Activated CD4-positive, alpha-beta T cell treated with anti-CD3 and anti-CD28 coated beads, Interleukin-10, Interleukin-2, amounts not matched to agents 100 ng/mL and 50 ng/mL, durations not matched to agents 16 hours and 8 hours (primary cell): ENCODE measurements around the gene SLC2A4.
A peak's percentile ranks its signal among the peaks of the same experiment; 100 is the strongest.

Source experiments
- DNase-seq: peaks from one replicate; pipeline ENCODE4 v3.0.0-alpha.2; 2020

Gene SLC2A4

DNA sequence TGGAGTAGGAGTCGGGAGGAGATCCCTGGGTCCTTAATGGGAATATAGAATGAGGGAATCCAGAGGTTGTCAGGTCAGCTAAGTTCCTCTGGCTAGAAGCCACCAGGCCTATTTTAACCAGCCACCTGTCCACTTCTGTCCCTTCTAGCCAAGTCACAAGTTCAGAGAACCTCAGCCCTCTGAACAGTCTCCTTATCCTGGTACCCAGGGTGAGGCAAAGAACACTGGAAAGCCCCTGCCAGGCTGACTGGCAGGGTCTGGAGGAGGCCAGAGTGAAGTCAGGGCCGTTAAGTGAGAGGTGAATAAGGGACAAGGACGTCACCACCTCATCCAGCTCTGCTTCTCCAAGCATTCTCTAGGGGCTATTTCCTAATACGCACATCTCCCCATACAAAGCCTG, 32.7 kb upstream of the SLC2A4 start:
- DNase-seq = no peak

DNA sequence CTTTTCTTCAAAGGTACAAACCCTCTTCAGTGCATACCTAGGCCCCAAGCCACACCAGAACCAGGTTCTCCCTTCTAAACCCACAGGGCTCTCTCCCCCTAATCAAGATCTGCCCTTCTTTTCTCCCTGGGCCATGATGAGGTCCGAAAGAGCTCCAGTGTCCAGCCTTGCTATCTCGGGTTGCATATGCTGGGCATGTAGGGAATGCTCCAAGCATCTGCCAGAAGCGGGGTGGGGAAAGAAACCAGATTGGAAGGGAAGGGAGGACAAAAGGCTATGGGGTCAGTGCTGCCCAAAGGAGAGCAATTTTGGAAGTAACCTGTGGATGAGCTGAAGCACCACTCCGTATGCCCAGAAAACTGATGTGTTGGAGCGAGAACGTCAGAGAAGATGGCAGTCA, 32.3 kb upstream of the SLC2A4 start:
- DNase-seq = no peak

GRCh38 chr17:7249830-7250229, 31.7 kb upstream of the SLC2A4 start:
- DNase-seq = no peak

- no peak for DNase-seq
Observed at GRCh38 chr17:7250695-7251627, 30.6 kb upstream of the SLC2A4 start.

DNA sequence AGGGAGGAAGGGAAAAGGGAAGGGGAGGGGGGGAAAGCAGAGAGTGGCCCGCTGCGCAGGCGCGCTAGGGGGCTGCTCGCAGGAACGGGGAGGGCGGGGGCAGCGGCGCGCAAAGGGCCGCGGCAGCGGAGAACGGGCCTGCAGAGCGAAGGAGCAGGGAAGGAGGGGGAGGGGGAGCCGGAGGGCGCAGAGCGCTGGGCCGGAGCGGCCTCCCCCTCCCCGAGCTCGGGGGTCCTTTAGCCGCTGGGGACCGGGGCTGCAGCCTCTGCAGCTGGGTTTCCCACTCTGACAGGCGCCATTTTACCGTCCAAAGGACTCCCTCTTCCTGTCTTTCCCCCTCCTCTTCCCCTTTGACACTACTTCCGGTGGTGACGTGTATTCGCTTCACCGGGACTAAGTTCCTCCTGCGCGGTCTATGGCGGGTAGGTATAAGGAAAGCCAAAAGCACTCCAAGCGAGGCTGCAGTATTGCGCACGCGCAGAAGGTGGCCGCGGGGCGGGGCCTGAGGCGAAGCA, 29.8 kb upstream of the SLC2A4 start, which contains the start of gene CTDNEP1:
TSS of gene CTDNEP1 (minus strand) at position 74 of the 515 bp plus-strand sequence. CDS start 438 bp downstream, outside the sequence.
- peak; percentile 100 for DNase-seq

- peak; percentile 94 for DNase-seq
Observed at GRCh38 chr17:7252176-7253043, 29.1 kb upstream of the SLC2A4 start, which contains the start of gene ELP5. ELP5 (plus strand) TSS chr17:7252215; CDS start chr17:7252551, 336 bp downstream.

- DNase-seq = no peak
Observed at GRCh38 chr17:7253082-7253481, 28.4 kb upstream of the SLC2A4 start.

GRCh38 chr17:7254511-7254910, 27.0 kb upstream of the SLC2A4 start:
- DNase-seq = no peak

- DNase-seq = no peak
Observed at GRCh38 chr17:7256766-7257456, 24.6 kb upstream of the SLC2A4 start.

- DNase-seq = no peak
Observed at GRCh38 chr17:7258731-7259554, 22.6 kb upstream of the SLC2A4 start.

GRCh38 chr17:7259555-7259889, 22.0 kb upstream of the SLC2A4 start:
- no peak for DNase-seq

DNA sequence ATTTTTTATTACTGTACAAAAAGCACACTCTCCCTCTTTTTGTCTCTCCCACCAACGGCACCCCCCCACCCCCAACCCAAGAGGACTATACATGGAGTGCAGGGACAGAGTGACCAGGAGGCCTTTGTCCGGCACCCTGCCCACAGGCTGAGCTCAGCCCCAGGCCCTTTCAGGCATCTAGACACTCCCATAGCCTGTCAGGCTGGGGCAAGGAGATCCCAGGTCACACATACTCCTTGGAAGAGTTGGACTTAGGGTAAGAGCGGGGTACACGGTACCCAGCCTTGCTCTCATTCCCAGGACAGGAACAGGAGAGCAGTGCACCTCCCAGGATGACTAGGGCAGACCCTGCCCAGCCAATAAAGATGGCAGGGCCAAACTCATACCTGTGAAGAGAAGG, 21.4 kb upstream of the SLC2A4 start:
- DNase-seq = no peak

GRCh38 chr17:7260651-7261378, 20.7 kb upstream of the SLC2A4 start:
- DNase-seq = peak; percentile 37

DNA sequence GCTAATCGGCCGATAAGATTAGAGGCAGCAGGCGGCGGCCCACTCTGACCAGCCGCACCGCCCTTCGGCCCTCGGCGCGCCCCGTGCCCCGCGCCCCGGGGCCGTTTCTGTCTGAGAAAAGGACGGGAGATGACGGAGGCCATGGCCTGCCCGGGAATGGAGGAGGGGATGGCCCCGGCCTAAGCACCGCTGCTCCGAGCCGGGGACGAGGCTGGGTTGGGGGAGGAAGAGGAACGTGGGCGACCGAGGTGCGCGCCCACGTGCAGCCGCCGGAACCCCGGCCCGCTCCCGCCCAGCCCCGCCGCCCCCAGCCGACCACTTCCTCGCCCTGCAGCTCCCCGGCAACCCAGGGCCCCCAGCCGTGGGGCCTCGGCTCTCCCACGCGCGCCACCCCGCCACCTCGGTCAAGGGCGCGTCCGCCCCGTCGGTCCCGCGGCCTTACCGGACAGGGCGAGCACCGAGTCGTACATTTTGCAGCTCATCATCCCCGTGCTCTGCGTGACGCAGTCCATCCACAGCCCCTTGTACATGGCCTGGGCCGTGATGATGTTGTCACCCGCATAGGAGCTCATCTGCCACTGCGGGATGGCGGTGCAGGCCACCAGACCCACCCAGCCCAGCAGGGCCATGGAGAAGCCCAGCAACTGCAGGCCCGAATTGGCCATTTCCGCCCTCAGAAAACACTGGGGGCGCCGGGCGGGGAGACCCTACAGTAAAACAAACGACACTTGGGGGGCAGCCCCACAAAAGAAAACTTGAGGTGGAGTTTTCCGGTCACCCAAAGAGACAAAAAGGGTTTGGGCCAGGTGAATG, 19.9 kb upstream of the SLC2A4 start:
- no peak for DNase-seq

DNA sequence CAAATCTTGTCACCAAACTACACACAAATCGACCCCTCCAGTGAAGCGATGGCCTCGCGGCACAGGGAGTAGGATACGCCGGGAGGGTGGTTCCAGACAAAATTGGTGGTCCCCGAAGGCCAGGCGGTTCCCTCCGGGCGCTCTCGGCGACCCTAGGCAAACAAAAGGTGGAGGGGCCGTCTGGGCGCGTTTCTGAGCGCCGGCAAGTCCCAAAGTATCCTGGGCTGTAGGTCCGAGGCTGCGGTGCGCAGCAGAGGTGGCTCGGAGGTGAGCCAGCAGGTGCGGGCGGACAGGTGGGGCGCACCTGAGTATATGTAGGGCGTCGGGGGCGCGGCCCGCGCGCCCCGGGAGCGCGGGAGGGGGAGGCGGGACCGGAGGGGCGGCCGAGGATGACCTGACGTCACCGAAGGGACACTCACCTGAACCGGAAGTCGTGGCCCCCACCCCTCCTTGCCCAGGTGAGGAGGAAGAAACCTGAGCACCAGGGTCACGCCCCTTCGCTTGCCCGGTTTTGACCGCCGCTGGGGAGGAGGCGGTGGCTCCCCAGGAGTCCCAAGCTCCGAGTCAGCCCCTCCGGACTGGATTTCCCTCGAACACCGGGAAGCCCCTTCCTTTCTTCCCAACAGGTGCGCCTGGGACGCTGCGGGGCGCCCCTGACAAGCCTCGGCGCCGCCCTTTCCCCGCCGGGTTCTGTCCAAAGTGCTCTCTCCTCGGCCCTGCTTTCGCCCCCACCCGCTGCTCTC, 19.2 kb upstream of the SLC2A4 start, which contains the start of gene CLDN7:
TSS of gene CLDN7 (minus strand) at position 287 of the 743 bp plus-strand sequence. CDS start 435 bp downstream, outside the sequence.
- no peak for DNase-seq

DNA sequence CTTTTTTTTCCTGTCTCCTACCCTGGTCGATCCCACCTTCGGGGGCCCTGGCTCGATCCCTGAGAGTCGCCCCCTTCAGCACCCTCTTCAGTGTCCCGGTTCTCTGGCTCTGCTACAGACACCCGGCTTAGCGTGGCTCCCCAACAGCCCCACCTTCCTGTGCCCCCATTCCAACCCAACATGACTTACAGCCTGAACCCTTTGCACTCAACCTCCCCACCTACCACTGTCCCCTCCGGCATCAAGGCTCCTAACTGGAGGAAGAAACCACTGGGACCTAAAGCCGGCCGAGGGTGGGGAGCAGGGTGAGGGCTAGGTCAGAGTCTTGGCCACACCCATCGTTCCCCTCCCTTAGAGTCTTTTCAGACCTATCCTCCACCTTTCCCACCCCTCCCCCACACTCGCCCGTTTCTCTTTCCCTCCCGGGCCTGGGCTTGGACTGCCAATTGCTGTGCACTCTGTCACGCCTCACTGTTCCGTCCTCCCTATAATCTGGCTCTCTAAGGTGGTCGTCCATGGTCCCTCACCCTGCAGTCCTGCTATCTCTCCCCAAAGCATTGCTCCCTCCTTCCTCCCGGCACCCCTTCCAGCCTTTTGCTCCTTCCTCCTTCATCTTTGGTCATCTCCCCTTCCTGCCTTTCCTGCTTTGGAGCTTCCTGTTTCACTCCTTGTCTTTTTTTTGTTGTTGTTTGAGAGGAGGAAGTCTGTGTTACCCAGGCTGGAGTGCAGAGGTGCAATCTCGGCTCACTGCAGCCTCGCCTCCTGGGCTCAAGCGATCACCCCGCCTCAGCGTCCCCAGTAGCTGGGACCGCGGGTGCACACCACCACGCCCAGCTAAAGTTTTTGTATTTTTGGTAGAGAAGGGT, 18.4 kb upstream of the SLC2A4 start:
- DNase-seq = no peak

GRCh38 chr17:7263801-7264078, 17.8 kb upstream of the SLC2A4 start:
- DNase-seq = no peak

- DNase-seq = no peak
Observed at GRCh38 chr17:7266784-7267183, 14.7 kb upstream of the SLC2A4 start.

- no peak for DNase-seq
Observed at GRCh38 chr17:7279448-7279847, 2.1 kb upstream of the SLC2A4 start.
